Progenitor cell of endocrine pancreas (in vitro differentiated cells): ENCODE results near the gene EIF3K. TPM values are rescaled to one million over a fixed set of nuclear protein-coding genes. Genes with fewer than 3 reads are reported as not detected.
A peak's percentile ranks its signal among the peaks of the same experiment; 100 is the strongest.

Experiments
- DNase-seq: peaks from one replicate; pipeline ENCODE4 v3.0.0; 2021; ENCODE audit warnings: low spot score; ENCODE audit not compliant: unreplicated experiment
- H3K27ac Mint-ChIP-seq: 2 replicates; pipeline ENCODE4 v1.8.0; 2021; ENCODE audit warnings: mild to moderate bottlenecking, moderate library complexity, mixed read lengths
- H3K27me3 Mint-ChIP-seq: 2 replicates; pipeline ENCODE4 v1.8.0; 2021; ENCODE audit warnings: mixed read lengths
- H3K36me3 Mint-ChIP-seq: 2 replicates; pipeline ENCODE4 v1.8.0; 2022; ENCODE audit warnings: mixed read lengths; ENCODE audit not compliant: insufficient read depth
- H3K4me1 Mint-ChIP-seq: 2 replicates; pipeline ENCODE4 v1.8.0; 2021; ENCODE audit warnings: low read depth, mixed read lengths
- H3K4me3 Mint-ChIP-seq: 2 replicates; pipeline ENCODE4 v1.8.0; 2021; ENCODE audit warnings: low read depth, mild to moderate bottlenecking, moderate library complexity, mixed read lengths
- H3K9me3 Mint-ChIP-seq: 2 replicates; pipeline ENCODE4 v1.8.0; 2021; ENCODE audit warnings: low read depth, mixed read lengths
- total RNA-seq: library from RNA; stranded (reverse); gene quantifications from 2 replicates; pipeline ENCODE4 v1.2.1, GENCODE V29; 2021
- TF ChIP-seq, protein P1 (sequence below): fragments of 200-600 bp; sonication (generic); IDR thresholded peaks from one replicate; pipeline ENCODE4 v1.5.0; 2021; ENCODE audit warnings: antibody characterized with exemption, mild to moderate bottlenecking; ENCODE audit not compliant: unreplicated experiment

The EIF3K gene
- total RNA-seq, 1 donor from 2014 or later = 193 TPM

DNA sequence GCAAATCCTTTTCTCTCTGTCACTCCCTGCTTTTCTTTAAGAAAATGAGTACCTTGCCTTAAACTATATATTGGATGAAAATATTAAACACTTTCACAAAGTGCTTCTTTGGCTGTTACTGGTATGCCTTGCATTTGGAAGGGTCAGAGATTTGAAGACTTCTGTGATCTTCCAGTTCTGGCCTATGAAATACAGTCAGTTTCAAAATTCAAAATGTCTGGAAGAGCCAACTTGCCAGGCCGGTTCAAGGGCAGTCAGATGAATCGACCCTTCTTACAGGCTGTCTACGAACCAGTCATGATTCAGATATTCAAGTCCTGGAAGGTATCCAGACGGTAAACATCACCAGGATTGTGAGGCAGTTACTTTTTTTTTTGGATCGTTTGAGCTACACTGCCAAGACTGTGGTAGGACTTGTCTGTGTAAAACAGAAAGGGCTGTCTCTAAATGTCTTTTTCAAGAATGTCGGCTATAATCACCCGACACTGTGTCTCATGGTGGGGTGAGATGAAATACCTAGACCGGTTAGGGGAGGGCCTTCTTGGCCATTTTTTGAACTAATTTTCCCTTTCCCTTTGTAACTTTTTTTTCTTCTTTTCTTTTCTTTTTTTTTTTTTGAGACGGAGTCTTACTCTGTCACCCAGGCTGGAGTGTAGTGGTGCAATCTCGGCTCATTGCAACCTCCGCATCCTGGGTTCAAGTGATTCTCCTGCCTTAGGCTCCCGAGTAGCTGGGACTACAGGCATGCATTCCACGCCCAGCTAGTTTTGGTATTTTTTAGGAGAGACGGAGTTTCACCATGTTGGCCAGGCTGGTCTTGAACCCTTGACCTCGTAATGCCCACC, 39.7 kb downstream of the EIF3K start:
- Mint-ChIP-seq H3K36me3 (peaks cover 12% of the 10 kb centered on the region), H3K27ac (peak overlapping the region; percentile 96), H3K27me3 (no peaks in the 10 kb centered on the region), H3K4me1 (peaks cover 85% of the 10 kb centered on the region), H3K4me3 (peak overlapping the region; percentile 23), H3K9me3 (no peaks in the 10 kb centered on the region)
- DNase-seq = no peak
- TF ChIP-seq, protein P1, sequence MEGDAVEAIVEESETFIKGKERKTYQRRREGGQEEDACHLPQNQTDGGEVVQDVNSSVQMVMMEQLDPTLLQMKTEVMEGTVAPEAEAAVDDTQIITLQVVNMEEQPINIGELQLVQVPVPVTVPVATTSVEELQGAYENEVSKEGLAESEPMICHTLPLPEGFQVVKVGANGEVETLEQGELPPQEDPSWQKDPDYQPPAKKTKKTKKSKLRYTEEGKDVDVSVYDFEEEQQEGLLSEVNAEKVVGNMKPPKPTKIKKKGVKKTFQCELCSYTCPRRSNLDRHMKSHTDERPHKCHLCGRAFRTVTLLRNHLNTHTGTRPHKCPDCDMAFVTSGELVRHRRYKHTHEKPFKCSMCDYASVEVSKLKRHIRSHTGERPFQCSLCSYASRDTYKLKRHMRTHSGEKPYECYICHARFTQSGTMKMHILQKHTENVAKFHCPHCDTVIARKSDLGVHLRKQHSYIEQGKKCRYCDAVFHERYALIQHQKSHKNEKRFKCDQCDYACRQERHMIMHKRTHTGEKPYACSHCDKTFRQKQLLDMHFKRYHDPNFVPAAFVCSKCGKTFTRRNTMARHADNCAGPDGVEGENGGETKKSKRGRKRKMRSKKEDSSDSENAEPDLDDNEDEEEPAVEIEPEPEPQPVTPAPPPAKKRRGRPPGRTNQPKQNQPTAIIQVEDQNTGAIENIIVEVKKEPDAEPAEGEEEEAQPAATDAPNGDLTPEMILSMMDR = no peak

DNA sequence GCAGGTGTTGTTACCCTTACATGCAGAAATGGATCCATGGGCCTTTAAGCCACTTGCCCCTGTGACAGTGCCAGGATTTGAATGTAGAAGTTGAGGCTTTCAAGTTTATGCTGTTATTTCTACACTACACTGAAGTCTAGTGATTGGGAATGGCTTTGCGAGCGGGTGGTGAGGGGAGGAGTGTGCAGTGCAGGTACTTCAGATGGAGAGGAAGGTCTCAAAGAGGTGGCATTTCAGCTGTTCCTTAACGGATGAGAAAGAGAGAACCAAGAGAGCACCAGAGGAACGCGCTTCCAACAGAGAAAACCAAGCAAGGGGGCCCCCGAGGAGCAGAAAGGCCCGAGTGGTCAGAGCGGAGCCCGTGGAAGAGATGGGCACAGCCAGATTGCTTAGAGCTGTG, 41.7 kb downstream of the EIF3K start:
- Mint-ChIP-seq H3K36me3 (peaks cover 12% of the 10 kb centered on the region), H3K27me3 (no peaks in the 10 kb centered on the region), H3K4me3 (no peak overlapping the region), H3K4me1 (peaks cover 82% of the 10 kb centered on the region), H3K27ac (peak overlapping the region; percentile 94), H3K9me3 (no peaks in the 10 kb centered on the region)
- no peak for DNase-seq
- TF ChIP-seq, protein P1 = no peak

DNA sequence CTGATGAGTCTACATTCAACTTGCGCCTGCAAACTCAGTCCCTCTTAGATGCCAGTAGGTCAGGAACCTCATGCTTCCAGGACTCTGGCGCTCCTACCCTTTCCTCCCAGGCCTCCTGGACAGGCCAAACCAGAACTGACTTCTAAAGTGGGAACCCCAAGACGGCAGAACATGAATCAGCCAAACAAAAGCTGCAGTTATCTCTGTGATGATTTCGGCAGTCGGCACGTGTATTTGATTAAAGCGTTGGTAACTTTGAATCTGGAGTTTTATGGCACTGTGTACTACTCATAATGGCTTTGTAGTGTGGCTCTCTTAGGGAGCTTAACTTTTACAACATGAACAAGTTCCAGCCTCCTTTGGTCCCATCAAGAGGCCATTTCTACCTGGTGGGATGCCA, 42.1 kb downstream of the EIF3K start:
- H3K36me3 Mint-ChIP-seq = peaks cover 9% of the 10 kb centered on the region
- DNase-seq = no peak
- TF ChIP-seq, protein P1 = no peak
- H3K4me1 Mint-ChIP-seq = peaks cover 82% of the 10 kb centered on the region
- H3K9me3 Mint-ChIP-seq = no peaks in the 10 kb centered on the region
- H3K27ac Mint-ChIP-seq = peak overlapping the region; percentile 94
- no peaks in the 10 kb centered on the region for H3K27me3 Mint-ChIP-seq
- no peak overlapping the region for H3K4me3 Mint-ChIP-seq

DNA sequence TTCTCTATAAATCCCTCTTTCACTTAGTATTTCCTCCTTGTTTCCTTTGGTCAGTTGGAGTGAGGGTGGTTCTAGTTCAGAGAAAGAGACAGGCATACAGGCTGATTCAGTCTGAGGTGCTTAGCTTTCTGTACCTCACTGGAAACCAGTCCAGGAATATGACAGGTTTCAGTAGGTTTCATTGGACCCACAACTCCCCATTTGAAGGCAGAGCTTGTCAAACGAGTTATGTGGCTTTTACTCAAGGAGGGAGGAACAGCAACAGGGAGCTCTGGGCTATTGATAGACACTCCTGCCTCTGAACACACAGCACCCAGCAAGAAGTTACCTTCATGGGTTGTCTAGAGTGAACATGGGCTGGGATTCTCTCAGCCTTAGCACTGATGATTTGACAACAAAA, 43.0 kb downstream of the EIF3K start:
- Mint-ChIP-seq H3K4me3 (peak overlapping the region; percentile 1), H3K9me3 (no peaks in the 10 kb centered on the region), H3K4me1 (peaks cover 85% of the 10 kb centered on the region), H3K27me3 (no peaks in the 10 kb centered on the region), H3K36me3 (peaks cover 6% of the 10 kb centered on the region), H3K27ac (peak overlapping the region; percentile 95)
- no peak for DNase-seq
- TF ChIP-seq, protein P1 = no peak

DNA sequence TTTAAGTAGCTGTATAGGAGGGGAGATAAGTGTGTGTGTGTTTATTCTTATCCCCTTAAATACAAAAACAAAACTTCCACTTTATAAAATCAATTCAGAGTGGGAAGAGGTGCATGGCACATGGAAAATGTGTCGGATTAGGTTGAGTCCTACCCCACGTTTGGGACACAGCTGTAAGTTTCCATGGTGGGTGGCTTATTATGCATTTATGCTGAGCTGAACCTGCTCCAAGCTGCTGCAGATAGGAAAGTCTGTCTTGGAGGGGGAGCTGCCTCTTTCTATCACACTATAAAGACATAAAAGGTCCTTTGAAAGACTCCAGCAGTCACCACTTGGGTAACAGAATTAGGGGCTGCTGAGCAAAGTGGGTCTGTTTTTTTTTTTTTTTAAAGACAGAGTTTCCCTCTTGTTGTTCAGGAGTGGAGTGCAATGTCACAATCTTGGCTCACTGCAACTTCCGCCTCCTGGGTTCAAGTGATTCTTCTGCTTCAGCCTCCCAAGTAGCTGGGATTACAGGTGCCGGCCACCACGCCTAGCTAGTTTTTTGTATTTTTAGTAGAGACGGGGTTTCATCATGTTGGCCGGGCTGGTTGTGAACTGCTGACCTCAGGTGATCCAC, 43.7 kb downstream of the EIF3K start:
- peaks cover 7% of the 10 kb centered on the region for H3K36me3 Mint-ChIP-seq
- TF ChIP-seq, protein P1 = no peak

More for the DNA sequence above, 43.7 kb downstream of the EIF3K start:
- H3K27me3 Mint-ChIP-seq = no peaks in the 10 kb centered on the region
- DNase-seq = no peak
- peak overlapping the region; percentile 19 for H3K4me3 Mint-ChIP-seq
- H3K4me1 Mint-ChIP-seq = peaks cover 86% of the 10 kb centered on the region
- no peaks in the 10 kb centered on the region for H3K9me3 Mint-ChIP-seq
- H3K27ac Mint-ChIP-seq = peak overlapping the region; percentile 95
